HPDE6-E6E7 (cell line): Measurements from ENCODE around the gene OSBPL6.
"Not testable (repeated sequence)": the region's sequence is repeated elsewhere in the genome, so short reads cannot be mapped to it uniquely, and the experiment has no call there.

Source experiments
- DNase-seq: peaks from one replicate; pipeline ENCODE4 v3.0.0; 2011; ENCODE audit warnings: missing footprints; ENCODE audit errors: extremely low spot score

Gene OSBPL6

DNA sequence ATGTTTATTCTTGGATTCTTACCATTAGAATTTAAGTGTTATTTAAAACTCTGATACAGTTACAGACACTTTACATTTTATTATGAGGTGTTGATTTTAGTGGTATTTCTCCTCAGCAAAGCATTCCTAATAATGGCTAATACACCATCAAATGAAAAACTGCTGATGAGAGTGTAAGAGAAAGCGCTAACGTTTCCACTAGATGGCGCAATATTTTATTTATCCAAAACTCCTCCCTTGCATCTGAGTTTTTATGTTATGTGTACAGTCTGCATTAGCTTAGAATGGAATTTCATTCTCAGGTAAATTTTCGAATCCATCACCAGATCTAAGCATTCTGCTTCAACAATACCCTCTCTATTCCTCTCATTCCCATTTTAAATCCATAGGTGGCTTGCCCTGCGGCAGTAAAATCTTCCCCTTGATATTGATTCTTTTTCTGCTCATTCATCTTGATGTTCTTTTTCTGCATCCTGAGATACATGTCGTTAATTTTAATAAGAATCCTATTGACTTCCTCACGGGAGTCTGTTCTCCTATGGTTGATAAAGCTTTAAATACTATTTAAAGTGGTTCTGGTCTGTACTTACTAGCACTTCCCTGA is 202.8 kb downstream of the OSBPL6 start:
- no peak for DNase-seq

DNA sequence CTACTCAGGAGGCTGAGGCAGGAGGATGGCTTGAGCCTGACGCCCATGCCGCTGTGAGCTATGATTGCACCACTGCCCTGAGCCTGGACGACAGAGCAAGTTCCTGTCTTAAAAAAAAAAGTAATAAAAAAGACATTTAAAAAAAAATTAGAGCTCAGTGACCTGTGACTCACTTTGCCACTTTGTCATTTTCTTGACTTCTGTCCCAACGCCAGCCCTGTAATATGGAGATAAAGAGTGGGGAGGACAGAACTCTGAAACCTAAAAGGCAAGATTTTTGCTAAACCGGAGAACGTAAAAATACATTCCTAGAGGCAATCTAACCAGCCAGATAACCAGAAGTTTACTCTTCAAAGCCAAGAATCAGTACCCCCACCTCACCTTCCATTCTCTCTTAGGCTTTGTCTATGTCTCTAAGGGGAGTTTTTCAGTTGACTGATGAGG is 207.7 kb downstream of the OSBPL6 start:
- no peak for DNase-seq

DNA sequence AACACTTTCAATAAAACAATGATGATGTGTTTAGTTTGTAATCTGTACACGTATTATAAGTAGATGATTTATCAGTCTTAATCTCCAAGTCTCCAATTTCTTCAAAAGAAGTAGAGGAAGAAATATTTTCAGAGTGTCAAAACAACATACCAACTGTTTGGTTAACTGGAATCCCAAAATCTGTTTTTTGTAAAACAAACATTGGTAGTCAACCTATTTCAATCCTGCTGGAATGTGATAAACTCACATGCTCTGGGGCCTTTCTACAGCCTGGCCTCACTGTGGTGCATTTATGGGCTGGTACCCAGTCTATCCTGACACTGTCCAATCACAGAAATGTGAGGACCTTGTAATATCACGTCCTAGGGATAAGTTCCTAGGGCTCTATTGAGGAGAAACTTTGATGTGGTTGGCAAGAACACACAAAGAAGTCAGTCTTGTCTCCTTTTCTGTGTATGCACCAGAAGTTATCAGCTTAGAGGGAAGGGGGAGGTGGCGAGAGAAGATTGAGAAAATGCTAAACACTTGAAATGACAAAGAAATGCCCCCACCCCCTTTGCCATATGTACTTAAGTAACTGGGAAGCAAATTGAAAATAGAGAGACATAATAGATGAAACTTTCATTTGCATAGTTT is 209.5 kb downstream of the OSBPL6 start:
- DNase-seq, result no peak

DNA sequence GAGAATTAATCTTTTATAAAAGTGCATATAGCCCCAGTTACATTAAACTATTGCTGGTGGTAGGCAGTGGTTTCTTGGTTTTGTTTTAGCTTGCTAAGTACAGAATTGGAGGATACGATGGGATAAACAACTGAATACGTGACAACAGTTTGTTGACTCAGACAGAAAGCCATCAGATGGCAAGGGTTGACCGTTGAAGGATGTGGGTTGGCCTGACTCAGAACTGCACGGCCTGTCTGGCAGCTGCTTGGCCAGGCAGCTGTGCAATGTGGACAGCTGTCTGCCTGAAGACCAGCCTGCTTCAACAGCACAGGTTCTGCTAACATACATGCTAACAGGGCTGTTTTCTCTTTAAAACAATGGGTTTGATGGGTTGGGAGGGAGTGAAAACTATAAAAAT is 210.1 kb downstream of the OSBPL6 start:
- peak; percentile 36 for DNase-seq

DNA sequence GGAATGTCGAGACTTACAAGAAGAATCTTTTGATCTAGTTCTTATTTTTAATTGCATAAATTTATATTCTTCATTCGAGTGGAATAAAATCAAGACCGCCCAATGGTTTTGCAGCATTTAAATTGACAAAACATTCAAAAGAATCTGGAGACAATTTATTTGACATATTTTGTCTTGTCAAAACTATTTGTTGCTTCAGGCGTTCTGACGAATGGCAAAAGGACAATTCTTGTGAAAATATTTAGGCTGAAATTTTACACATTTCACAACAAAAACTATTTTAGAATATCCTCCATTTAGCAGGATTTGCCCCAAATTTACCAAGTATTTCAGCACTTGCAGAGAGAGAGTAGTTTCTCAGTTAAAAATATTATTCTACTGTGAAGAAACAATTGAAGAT is 214.9 kb downstream of the OSBPL6 start:
- DNase-seq, result no peak

DNA sequence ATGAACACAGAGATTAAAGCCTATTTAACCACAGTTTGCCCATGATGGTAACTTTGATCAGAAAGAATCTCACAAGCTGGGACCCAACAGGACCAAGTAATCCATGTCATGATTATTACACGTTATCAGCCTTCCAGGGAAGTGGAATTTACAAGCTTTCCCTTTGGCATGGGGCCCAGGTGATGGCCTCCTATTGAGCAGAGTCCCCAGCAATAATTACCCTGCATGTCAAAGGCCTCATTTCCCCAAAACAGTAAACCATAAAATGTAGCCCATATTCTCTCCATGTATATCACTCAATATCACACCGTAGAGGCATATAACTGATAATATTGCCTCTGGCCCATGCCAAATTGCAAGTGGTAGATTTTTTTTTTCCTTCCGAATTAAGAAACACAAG is 217.7 kb downstream of the OSBPL6 start:
- DNase-seq, result no peak

DNA sequence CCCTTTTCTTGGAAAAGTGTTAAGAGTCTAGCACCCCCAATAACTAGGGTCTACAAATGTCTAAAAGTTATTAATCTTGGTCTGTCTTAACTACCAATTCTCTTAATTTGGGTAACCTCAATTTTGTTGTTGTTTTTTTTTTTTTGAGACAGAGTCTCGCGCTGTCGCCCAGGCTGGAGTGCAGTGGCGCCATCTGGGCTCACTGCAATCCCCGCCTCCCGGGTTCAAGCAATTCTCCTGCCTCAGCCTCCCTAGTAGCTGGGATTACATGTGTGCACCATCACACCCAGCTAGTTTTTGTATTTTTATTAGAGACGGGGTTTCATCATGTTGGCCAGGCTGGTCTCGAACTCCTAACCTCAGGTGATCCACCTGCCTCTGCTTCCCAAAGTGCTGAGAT is 218.1 kb downstream of the OSBPL6 start:
- not testable (repeated sequence) for DNase-seq

DNA sequence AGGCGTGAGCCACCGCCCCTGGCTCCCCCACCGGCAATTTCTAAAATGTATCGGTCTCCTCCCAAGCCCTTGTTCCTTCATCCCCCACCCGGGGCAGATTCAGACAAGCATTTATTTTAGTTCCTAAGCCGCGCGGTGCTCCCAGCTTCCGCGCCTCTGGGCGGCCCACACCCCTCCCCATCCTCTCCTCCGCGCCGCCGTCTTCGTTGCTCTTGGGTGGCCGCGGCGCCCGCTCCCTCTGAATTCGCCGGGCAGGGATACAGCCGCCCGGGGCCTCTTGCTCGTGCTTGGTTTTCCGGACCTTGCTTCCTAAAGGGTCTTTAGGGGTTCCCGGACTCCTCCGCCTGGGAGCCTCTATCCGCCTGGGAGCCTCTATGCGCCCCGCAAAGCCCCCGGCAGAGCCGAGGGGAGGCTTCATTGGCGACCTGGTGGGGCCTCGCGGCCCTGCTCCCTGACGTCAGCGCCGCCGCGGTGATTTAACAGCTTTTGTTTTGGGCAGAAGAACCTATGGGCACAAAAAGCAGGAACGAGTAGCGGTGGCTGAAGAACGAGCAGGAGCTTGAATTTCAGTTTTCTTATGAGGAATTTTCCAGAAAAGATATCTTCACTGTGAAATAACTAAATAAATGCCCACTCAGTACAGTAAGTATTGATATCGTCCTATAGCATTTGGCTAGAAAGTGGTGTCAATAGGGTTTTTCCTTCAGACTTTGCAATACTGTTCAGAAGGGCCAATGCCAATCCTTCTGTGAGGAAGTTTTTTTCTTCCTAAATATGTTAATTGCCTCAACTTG is 219.4 kb downstream of the OSBPL6 start:
- DNase-seq, result peak; percentile 51

DNA sequence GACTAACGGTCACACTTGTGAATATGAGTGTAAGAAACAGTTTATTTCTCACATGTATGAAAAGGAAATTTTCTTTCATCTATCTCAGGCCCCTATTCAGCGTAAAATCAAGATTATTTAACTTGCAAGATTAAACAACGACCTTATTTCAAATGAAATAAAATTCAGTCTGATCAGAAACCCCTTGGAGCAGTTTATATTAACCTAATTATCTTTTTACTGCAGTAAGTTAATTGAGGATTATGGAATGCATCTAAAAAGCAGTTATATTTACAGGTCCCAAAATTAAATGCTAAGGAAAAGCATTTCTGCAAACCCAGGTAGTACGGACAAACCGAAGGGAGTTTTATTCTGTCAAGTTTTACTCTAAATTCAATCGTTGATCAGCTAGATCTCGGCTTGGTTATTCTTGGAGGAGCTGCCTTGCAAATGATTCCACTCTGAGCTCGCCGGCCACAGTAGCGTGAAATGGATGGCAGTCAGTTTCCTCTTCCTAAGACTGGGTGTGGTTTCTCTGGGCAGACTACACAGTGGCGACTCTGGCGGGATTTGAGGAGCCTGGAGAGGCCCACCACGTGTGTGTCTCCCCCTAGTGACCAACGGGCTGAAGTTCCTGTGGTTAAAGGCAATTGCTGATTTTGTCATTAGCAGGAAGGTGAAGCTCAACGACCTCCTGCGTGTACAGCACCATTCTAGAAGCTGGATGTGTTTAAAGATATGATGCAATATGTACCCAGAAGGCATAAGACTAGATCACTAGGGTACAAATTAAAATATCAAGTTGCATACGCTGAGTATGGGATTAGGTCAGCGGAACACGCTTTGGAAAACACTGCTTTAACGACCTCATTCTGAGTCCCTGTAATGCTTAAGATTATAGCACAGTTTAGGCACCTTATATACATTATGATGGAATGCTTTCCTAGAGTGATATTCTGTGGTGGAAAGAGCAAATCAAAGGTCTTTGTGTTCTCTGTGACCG is 220.2 kb downstream of the OSBPL6 start:
- DNase-seq, result peak; percentile 79

DNA sequence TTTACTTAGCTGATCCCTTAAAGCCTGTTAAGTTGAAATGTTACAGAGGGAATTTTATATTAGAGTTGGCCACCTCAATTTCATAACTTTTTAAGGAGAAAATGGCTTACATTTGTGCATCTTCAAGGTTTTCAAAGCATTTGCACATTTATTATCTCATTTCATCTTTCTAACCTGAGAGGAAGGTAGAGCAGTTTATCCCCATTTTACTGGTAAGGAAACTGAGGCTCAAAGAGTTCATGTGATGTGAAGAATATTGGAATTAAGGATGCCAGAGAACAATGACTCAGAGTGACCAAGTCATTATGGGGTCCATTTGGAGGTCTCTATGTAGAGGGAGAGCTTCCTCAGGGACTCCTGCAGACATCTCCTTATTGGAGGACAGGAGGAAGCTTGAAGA is 221.7 kb downstream of the OSBPL6 start:
- DNase-seq, result no peak

DNA sequence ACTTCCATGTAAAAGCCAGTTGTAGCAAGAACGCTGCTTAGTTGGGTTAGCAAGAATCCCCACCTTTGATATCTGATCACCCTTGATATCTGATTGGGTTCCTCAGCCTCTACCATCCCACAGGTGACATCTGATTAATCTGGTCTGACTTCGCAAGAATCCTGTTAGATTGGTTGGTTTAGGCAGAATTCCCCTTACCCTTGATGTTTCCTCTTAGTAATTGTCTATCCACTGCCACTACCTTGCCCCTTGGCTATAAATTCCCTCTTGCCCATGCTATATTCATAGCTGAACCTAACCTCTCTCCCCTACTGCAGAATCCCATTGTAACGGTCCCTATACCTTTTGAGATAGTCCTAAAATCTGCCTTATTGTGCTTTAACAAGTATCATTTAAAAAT is 223.6 kb downstream of the OSBPL6 start:
- DNase-seq, result no peak

DNA sequence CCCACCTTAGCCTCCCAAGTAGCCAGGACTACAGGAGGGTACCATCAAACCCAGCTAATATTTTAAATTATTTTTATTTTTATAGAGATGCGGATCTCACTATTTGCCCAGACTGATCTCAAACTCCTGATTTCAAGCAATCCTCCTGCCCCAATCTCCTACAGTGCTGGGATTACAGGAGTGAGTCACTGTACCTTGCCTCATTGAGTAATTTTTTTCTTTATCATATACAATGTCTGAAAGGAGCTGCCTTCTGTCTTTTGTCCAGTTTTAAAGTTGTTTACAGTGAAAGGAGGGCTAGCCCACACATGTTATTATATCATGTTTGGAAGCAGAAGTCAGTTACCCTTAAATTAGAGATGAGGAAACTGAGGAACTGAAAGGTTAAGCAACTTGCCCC is 224.1 kb downstream of the OSBPL6 start:
- peak; percentile 20 for DNase-seq

DNA sequence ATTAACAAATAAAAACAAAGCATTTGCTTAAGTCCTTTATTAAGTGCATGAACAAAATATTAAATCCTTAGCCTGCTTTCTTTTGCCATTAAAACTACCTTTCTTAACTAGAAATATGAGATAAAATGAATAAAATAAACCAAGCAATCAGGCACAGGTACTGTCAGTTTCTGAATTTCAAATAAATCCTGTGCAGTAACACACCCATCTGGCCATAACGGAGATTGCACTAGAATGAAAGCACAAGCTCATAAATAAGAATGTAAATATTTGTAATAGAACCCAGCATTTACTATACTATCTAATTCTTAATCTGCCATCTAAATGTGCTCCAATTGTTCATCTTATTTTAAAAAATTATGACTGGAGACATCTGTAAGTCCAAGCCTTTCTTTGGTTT is 224.8 kb downstream of the OSBPL6 start:
- DNase-seq, result no peak

DNA sequence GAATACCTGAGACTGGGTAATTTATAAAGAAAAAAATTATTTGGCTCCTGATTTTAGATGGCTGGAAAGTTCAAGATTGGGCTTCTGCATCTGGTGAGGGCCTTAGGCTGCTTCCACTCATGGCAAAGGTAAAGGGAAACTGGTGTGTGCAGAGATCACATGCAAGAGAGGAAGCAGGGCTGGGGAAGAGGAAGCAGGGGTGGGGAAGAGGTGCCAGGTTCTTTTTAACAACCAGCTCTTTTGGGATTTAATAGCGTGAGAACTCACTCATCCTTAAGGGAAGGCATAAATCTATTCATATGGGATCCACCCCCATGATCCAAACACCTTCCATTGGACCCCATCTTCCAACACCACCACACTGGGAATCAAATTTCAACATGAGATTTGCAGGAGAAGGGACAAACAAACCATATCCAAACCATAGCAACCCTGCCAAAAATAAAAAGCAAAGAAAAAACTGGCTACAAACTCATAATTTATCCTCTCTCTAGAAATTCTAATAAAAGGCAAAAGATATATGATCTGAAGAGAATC is 226.2 kb downstream of the OSBPL6 start:
- DNase-seq, result no peak

DNA sequence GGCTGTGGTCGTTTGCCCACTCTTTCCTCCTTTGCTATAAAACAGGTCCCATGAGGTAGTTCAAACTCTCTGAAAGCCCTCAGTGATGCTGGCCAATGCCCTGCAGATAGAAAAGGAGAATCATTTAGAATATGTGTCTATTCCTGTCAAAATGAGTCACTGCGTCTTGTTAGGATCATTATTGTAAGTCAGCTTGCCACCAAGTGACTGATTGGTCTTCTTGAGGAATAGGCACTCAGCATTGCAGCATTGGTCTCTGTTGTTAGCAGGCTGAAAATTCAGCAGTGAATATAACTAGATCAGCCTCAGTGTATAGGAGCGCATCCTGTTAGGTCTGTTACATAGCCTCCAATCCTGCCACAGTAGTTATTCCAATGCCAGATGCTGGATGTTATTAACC is 227.8 kb downstream of the OSBPL6 start:
- DNase-seq, result no peak

DNA sequence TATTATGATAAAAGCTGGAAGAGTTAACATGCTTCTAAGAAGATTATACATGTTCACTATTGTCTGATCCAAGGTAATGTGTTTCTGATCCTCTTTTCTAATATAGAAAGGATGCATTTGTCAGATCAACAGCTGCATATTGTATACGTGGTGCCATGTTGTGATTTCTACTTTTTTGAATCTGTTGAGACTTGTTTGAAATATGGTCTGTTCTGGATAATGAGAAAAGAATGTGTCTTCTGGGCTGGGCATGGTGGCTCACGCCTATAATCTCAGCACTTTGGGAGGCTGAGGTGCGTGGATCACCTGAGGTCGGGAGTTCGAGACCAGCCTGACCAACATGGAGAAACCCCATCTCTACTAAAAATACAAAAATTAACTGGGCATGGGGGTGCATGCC is 229.4 kb downstream of the OSBPL6 start:
- not testable (repeated sequence) for DNase-seq

DNA sequence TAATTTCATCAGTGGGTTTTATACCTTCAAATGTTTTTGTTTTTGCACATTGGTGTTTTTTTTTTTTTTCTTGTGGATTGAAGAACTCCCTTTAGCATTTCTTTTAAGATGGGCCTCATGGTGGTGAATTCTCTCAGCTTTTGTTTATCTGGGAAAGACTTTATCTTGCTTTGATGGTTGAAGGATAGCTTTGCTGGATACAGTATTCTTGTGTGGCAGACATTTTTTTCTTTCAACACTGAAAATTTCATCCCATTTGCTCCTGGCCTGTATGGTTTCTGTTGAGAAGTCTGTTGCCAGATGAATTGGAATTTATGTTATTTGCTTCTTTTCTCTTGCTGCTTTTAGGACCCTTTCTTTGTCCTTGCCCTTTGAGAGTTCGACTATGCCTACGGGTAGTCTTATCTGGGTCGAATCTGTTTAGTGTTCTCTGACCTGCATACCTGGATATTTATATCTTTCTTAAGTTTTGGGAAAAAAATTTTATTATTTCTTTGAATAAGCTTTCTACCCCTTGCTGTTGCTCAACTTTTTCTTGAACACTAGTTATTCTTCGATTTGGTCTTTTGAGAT is 231.0 kb downstream of the OSBPL6 start:
- DNase-seq, result no peak

DNA sequence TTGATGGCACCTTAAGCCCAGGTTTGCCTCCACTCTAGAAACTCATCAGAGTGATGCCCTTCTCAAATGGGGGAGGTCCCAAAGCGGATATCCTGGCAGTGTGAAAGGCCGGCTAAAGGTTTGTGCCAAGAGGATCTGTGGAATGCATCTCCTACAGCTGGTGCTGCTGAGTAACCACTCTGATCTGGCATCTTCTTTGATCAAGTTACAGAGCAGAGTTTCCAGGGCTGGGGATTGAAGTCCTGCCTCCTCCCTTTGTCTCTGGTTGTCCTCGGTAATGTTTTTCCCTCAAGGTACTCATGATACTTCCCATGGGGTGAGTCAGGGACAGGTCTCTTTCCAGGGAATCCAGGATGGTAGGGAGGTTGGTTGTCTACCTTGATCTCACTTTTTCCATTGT is 232.1 kb downstream of the OSBPL6 start:
- no peak for DNase-seq

DNA sequence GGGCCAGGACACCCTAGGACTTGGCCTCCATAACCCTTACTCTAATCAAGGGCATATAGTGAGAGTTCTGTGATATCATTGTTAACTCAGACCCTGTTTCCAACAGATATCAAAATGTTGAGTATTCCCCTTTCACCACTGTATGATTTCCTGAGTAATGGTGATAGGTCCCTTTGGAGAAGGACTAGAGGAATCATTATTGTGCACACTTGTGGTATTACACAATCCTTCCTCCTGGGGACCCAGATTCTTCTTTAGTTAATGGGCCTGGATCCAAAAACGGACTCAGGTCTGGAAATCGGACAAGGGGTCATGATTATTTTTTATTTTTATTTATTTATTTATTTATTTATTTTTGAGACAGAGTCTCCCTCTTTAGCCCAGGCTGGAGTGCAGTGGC is 233.1 kb downstream of the OSBPL6 start:
- DNase-seq, result no peak

DNA sequence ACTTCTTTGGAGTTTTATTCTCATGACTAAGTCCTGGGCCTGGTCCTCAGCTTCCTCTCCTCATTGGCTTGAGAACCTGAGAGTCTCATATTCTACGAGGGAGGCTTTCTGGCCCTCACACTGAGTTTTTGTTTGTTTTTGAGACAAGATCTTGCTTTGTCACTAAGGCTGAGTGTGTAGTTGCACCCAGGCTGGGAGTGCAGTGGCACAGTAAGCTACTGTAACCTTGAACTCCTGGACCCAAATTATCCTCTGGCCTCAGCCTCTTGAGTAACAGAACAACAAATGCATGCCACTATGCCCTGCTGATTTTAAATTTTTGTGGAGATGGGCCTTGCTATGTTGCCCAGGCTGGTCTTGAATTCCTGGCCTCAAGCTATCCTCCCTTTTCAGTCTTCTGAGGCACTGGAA is 234.1 kb downstream of the OSBPL6 start:
- no peak for DNase-seq

DNA sequence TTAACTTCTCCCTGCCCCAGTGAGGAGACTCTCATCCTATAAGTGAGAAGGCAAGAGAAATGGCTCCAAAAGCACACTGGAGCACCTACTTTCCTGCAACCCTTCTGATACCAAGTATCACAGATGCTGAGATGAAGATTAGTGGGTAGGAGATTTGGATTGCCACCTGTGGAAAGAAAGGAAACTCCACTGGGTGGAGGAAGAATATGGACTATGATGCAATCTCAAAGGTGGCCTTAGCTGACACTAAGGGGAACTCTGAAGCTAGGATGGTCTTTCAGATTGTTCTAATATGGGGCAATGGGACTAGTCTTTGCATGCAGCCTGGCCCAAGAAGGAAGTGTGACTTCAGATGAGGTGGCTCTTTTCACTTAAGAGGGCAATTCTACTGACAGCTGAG is 235.0 kb downstream of the OSBPL6 start:
- no peak for DNase-seq
